ENCODE measurements around the gene PSMD14. TPM values are rescaled to one million over a fixed set of nuclear protein-coding genes. Genes with fewer than 3 reads are reported as not detected.

The PSMD14 gene
- total and polyA plus RNA-seq, 2 of the 8 experiments (the other 6 are each of a cell fraction or from before 2014, with no cell fraction given), result 53.9 to 88.7 TPM

GRCh38 chr2:161369311-161369710 lies 61.1 kb downstream of the PSMD14 start:
- no peak overlapping the region for H2BK120ac ChIP-seq (replicated peaks; ENCODE audit: low read depth, low read length)
- no peak overlapping the region for H2AK5ac ChIP-seq (ENCODE audit: low read depth, low read length)
- H3K23ac ChIP-seq (ENCODE audit: insufficient read length), result no peak overlapping the region
- H3K27ac ChIP-seq (ENCODE audit: low read depth, low read length), result no peak overlapping the region
- peaks cover 0 to 20% of the 10 kb centered on the region in 2 experiments; a peak in 2 of 4 replicates for H3K79me2 ChIP-seq (ENCODE audit: control insufficient read depth in 1 of 2, insufficient read depth in 2 of 2, low read length in 2 of 2)
- no peaks in the 10 kb centered on the region for H3K23me2 ChIP-seq (ENCODE audit: low read depth, low read length)
- no peak overlapping the region for H3K9ac ChIP-seq (replicated peaks in 1 of 4; ENCODE audit: extremely low read depth in 1 of 4, low read depth in 3 of 4, low read length in 3 of 4)
- no peaks in the 10 kb centered on the region for H3K9me3 ChIP-seq (ENCODE audit: insufficient read depth in 2 of 2, low read depth in 1 of 2, low read length in 1 of 2)
- no peak overlapping the region for H2BK5ac ChIP-seq (ENCODE audit: low read depth, low read length)
- WGBS, 2 experiments (ENCODE audit: extremely low coverage in 1 of 2, insufficient coverage in 1 of 2, insufficient read length in 1 of 2, insufficient replicate concordance in 2 of 2, low coverage in 1 of 2, low lambda C conversion rate in 2 of 2, missing lambda C conversion rate in 1 of 2), result 13% methylated on average over 2 of the region's 2 CpGs; no CpG with 5 or more reads in 1 of the 2 experiments
- no peak overlapping the region for H4K5ac ChIP-seq (ENCODE audit: insufficient read length, low read depth, low read length)
- H3K79me1 ChIP-seq (ENCODE audit: low read depth, low read length), result no peaks in the 10 kb centered on the region
- H2BK15ac ChIP-seq (ENCODE audit: low read length), result no peak overlapping the region
- no peak overlapping the region for H2BK20ac ChIP-seq (ENCODE audit: low read length)
- H3K4ac ChIP-seq (replicated peaks; ENCODE audit: insufficient read length, low read depth, low read length), result no peak overlapping the region
- H2BK12ac ChIP-seq (ENCODE audit: low read depth, low read length), result no peak overlapping the region
- peak overlapping the region in 1 of 4 experiments; percentile 34; a peak in 1 of 8 replicates for H3K4me3 ChIP-seq (ENCODE audit: extremely low read depth in 1 of 4, insufficient read depth in 2 of 4, low read depth in 3 of 4, low read length in 4 of 4)
- H3K56ac ChIP-seq (replicated peaks; ENCODE audit: insufficient read length, low read depth, low read length), result no peak overlapping the region
- H2AFZ ChIP-seq (ENCODE audit: low read length), result no peak overlapping the region
- no peak overlapping the region for H4K91ac ChIP-seq (replicated peaks; ENCODE audit: insufficient read length, low read length)
- H3K18ac ChIP-seq (ENCODE audit: extremely low read depth, low read length), result no peak overlapping the region
- H4K20me1 ChIP-seq (replicated peaks in 1 of 2; ENCODE audit: control insufficient read depth in 1 of 2, insufficient read depth in 2 of 2, low read length in 2 of 2), result peaks cover 2% of the 10 kb centered on the region in 2 experiments
- no peaks in the 10 kb centered on the region for H3K27me3 ChIP-seq (replicated peaks in 1 of 4; ENCODE audit: control insufficient read depth in 3 of 4, extremely low read depth in 1 of 4, insufficient read depth in 3 of 4, low read length in 3 of 4)
- ChIA-PET POLR2A (ENCODE audit: partially characterized antibody) (interaction anchor here (0.6 to 1.3 kb wide), 3 partner anchors 11 to 439 kb away, joined by 3 read pairs; partner anchors contain the start of gene TBR1), CTCF (ENCODE audit: partially characterized antibody) (interaction anchor here (1.3 to 1.4 kb wide), 2 partner anchors 146 to 201 kb away, joined by 3 to 4 read pairs; no protein-coding TSS in a partner anchor)
- H4K8ac ChIP-seq (ENCODE audit: extremely low read depth, insufficient read depth, low read length), result no peak overlapping the region
- no peak overlapping the region for H3K14ac ChIP-seq (ENCODE audit: insufficient read length)
- DNase-seq (ENCODE audit: low read depth in 1 of 2, low spot score in 2 of 2), result no peak
- peak overlapping the region in 1 of 2 experiments; percentile 43; a peak in 1 of 4 replicates for H3K4me2 ChIP-seq (ENCODE audit: insufficient read depth in 1 of 2, low read depth in 2 of 2, low read length in 2 of 2)
- peaks cover 0 to 19% (median 0%) of the 10 kb centered on the region in 4 experiments; a peak in 1 of 8 replicates for H3K36me3 ChIP-seq (ENCODE audit: control insufficient read depth in 2 of 4, insufficient read depth in 4 of 4, low read length in 3 of 4)
- FAIRE-seq, result no peak
- H3K4me1 ChIP-seq (replicated peaks in 1 of 4; ENCODE audit: control insufficient read depth in 3 of 4, insufficient read depth in 4 of 4, low read length in 3 of 4), result peaks cover 0 to 12% (median 5%) of the 10 kb centered on the region in 4 experiments; a peak in 5 of 7 replicates
- TF ChIP-seq TEAD4 (IDR thresholded peaks at IDR 0.05; ENCODE audit: low read depth, low read length), result peak; percentile 51; the same call in 1 of the 2 replicates
- TF ChIP-seq EP300 (IDR thresholded peaks at IDR 0.05; ENCODE audit: borderline replicate concordance in 1 of 2, low read depth in 2 of 2, low read length in 2 of 2), result no peak

Data from H1 (cell line).